HEK293 (cell line): Measurements from ENCODE around the gene DMKN.

Experiments
- CTCF ChIA-PET: fragments of 350-600 bp; formaldehyde crosslinking; extraction: SDS; loops from one replicate; lab custom pipeline; 2021; ENCODE audit warnings: antibody characterized with exemption; lab: Yijun Ruan, JAX
- POLR2A ChIA-PET: fragments of 300-600 bp; formaldehyde crosslinking; extraction: SDS; loops from one replicate; lab custom pipeline; 2020; ENCODE audit warnings: antibody characterized with exemption, inconsistent platforms; lab: Yijun Ruan, JAX
- H3K27ac ChIP-seq: fragments of 200-500 bp; sonication (Bioruptor generic); 2 replicates; pipeline ENCODE4 v1.5.1; 2014; ENCODE audit warnings: low read depth, low read length, control low read depth, inconsistent platforms; ENCODE audit errors: extremely low read depth
- H3K36me3 ChIP-seq, 2 experiments: fragments of 200-500 bp in 1 of 2; sonication (Bioruptor generic) in 1 of 2; 1 replicate in 1 of 2; 2 replicates in 1 of 2; pipeline ENCODE4 v1.5.1; 2014 to 2017; ENCODE audit warnings: inconsistent platforms in 2 of 2, low read length in 2 of 2; ENCODE audit not compliant: control insufficient read depth in 2 of 2, insufficient read depth in 1 of 2
- H3K4me1 ChIP-seq: fragments of 200-500 bp; sonication (Bioruptor generic); 2 replicates; pipeline ENCODE4 v1.5.1; 2014; ENCODE audit warnings: mild to moderate bottlenecking, low read length, inconsistent platforms; ENCODE audit not compliant: control insufficient read depth, insufficient read depth
- H3K4me3 ChIP-seq: 2 replicates; pipeline ENCODE4 v1.5.1; 2011; ENCODE audit warnings: low read depth, mild to moderate bottlenecking, control low read depth, low read length, moderate library complexity
- H3K9me3 ChIP-seq: fragments of 200-500 bp; sonication (Bioruptor generic); 2 replicates; pipeline ENCODE4 v1.5.1; 2014; ENCODE audit warnings: low read depth, low read length, inconsistent platforms; ENCODE audit not compliant: control insufficient read depth, insufficient read depth
- BCL11A ChIP-seq: fragments of 450-650 bp; formaldehyde crosslinking; IDR thresholded peaks from 2 replicates; pipeline ENCODE4 v1.5.1; 2016; ENCODE audit warnings: low read depth, missing biosample characterization, missing genetic modification characterization
- GLI4 ChIP-seq: fragments of 450-650 bp; formaldehyde crosslinking; IDR thresholded peaks from 2 replicates; pipeline ENCODE4 v1.5.1; 2016; ENCODE audit warnings: missing biosample characterization, missing genetic modification characterization
- HOXD13 ChIP-seq: sonication (generic); formaldehyde crosslinking; IDR thresholded peaks from 2 replicates; pipeline ENCODE4 v1.8.0; 2022; ENCODE audit warnings: missing genetic modification reagents, borderline replicate concordance
- MEIS1 ChIP-seq: sonication (generic); formaldehyde crosslinking; IDR thresholded peaks from 2 replicates; pipeline ENCODE4 v1.8.1; 2022; ENCODE audit warnings: missing genetic modification reagents, mild to moderate bottlenecking, borderline replicate concordance
- SETDB1 ChIP-seq: IDR thresholded peaks from one replicate; pipeline ENCODE4 v1.6.1; 2017; ENCODE audit warnings: mild to moderate bottlenecking, low read length, moderate library complexity, mixed read lengths; ENCODE audit not compliant: insufficient read length
- YY1 ChIP-seq: fragments of 450-650 bp; formaldehyde crosslinking; IDR thresholded peaks from 2 replicates; pipeline ENCODE4 v1.5.1; 2018; ENCODE audit warnings: missing biosample characterization, missing genetic modification characterization
- ZEB2 ChIP-seq: fragments of 450-650 bp; formaldehyde crosslinking; IDR thresholded peaks from 2 replicates; pipeline ENCODE4 v1.5.1; 2016; ENCODE audit warnings: missing biosample characterization, missing genetic modification characterization
- ZNF175 ChIP-seq: fragments of 450-650 bp; formaldehyde crosslinking; IDR thresholded peaks from 2 replicates; pipeline ENCODE4 v1.5.1; 2016; ENCODE audit warnings: missing biosample characterization, missing genetic modification characterization
- ZNF211 ChIP-seq: fragments of 450-650 bp; formaldehyde crosslinking; IDR thresholded peaks from 2 replicates; pipeline ENCODE4 v1.5.1; 2016; ENCODE audit warnings: low read depth, missing biosample characterization, missing genetic modification characterization
- ZNF23 ChIP-seq: fragments of 450-650 bp; formaldehyde crosslinking; IDR thresholded peaks from 2 replicates; pipeline ENCODE4 v1.5.1; 2016; ENCODE audit warnings: missing biosample characterization, missing genetic modification characterization, borderline replicate concordance
- ZNF302 ChIP-seq: fragments of 450-650 bp; formaldehyde crosslinking; IDR thresholded peaks from 2 replicates; pipeline ENCODE4 v1.5.1; 2016; ENCODE audit warnings: missing biosample characterization, missing genetic modification characterization, low read depth
- ZNF404 ChIP-seq: fragments of 450-650 bp; formaldehyde crosslinking; IDR thresholded peaks from 2 replicates; pipeline ENCODE4 v1.5.1; 2017; ENCODE audit warnings: missing biosample characterization, missing genetic modification characterization
- ZNF416 ChIP-seq: fragments of 450-650 bp; formaldehyde crosslinking; IDR thresholded peaks from 2 replicates; pipeline ENCODE4 v1.5.1; 2016; ENCODE audit warnings: missing biosample characterization, missing genetic modification characterization
- ZNF423 ChIP-seq: fragments of 450-650 bp; formaldehyde crosslinking; IDR thresholded peaks from 2 replicates; pipeline ENCODE4 v1.5.1; 2016; ENCODE audit warnings: missing biosample characterization, missing genetic modification characterization
- ZNF501 ChIP-seq: fragments of 450-650 bp; formaldehyde crosslinking; IDR thresholded peaks from 2 replicates; pipeline ENCODE4 v1.5.1; 2016; ENCODE audit warnings: missing biosample characterization, missing genetic modification characterization
- ZNF510 ChIP-seq: fragments of 450-650 bp; formaldehyde crosslinking; IDR thresholded peaks from 2 replicates; pipeline ENCODE4 v1.5.1; 2018; ENCODE audit warnings: mild to moderate bottlenecking, missing genetic modification characterization, missing biosample characterization; ENCODE audit not compliant: insufficient replicate concordance
- ZNF571 ChIP-seq: fragments of 450-650 bp; formaldehyde crosslinking; IDR thresholded peaks from 2 replicates; pipeline ENCODE4 v1.5.0; 2017; ENCODE audit warnings: missing biosample characterization, missing genetic modification characterization
- ZNF629 ChIP-seq: fragments of 450-650 bp; formaldehyde crosslinking; IDR thresholded peaks from 2 replicates; pipeline ENCODE4 v1.5.1; 2017; ENCODE audit warnings: missing biosample characterization, missing genetic modification characterization
- ZNF707 ChIP-seq: fragments of 450-650 bp; formaldehyde crosslinking; IDR thresholded peaks from 2 replicates; pipeline ENCODE4 v1.5.1; 2016; ENCODE audit warnings: missing biosample characterization, missing genetic modification characterization
- ZNF768 ChIP-seq: fragments of 450-650 bp; formaldehyde crosslinking; IDR thresholded peaks from 2 replicates; pipeline ENCODE4 v1.5.1; 2018; ENCODE audit warnings: missing biosample characterization, mild to moderate bottlenecking, missing genetic modification characterization
- ZNF777 ChIP-seq: fragments of 450-650 bp; formaldehyde crosslinking; IDR thresholded peaks from 2 replicates; pipeline ENCODE4 v1.5.1; 2017; ENCODE audit warnings: missing biosample characterization, missing genetic modification characterization, borderline replicate concordance
- ZNF837 ChIP-seq: fragments of 450-650 bp; formaldehyde crosslinking; IDR thresholded peaks from 2 replicates; pipeline ENCODE4 v1.5.1; 2016; ENCODE audit warnings: missing biosample characterization, missing genetic modification characterization
- TF ChIP-seq, protein P1 (sequence below): fragments of 450-650 bp; formaldehyde crosslinking; IDR thresholded peaks from 2 replicates; pipeline ENCODE4; 2016; ENCODE audit warnings: missing biosample characterization, missing genetic modification characterization
- TF ChIP-seq, protein P2 (sequence below): fragments of 450-650 bp; formaldehyde crosslinking; IDR thresholded peaks from 2 replicates; pipeline ENCODE4 v1.5.1; 2016; ENCODE audit warnings: missing biosample characterization, missing genetic modification characterization
- TF ChIP-seq, protein P3 (sequence below): fragments of 450-650 bp; formaldehyde crosslinking; conservative IDR thresholded peaks from 2 replicates; pipeline ENCODE4 v1.5.1; 2016; ENCODE audit warnings: low read depth, missing biosample characterization, missing genetic modification characterization
- TF ChIP-seq, protein P4 (sequence below): fragments of 450-650 bp; formaldehyde crosslinking; IDR thresholded peaks from 2 replicates; pipeline ENCODE4 v1.5.1; 2016; ENCODE audit warnings: missing biosample characterization, missing genetic modification characterization
- TF ChIP-seq, protein P5 (sequence below): sonication (generic); formaldehyde crosslinking; IDR thresholded peaks from 2 replicates; pipeline ENCODE4 v1.8.1; 2022; ENCODE audit warnings: mild to moderate bottlenecking, moderate library complexity, missing genetic modification reagents
- TF ChIP-seq, protein P6 (sequence below): fragments of 450-650 bp; formaldehyde crosslinking; IDR thresholded peaks from 2 replicates; pipeline ENCODE4 v1.5.1; 2016; ENCODE audit warnings: missing biosample characterization, missing genetic modification characterization
- TF ChIP-seq, protein P7 (sequence below): fragments of 450-650 bp; formaldehyde crosslinking; IDR thresholded peaks from 2 replicates; pipeline ENCODE4 v1.5.1; 2017; ENCODE audit warnings: missing biosample characterization, missing genetic modification characterization

Gene DMKN

DNA sequence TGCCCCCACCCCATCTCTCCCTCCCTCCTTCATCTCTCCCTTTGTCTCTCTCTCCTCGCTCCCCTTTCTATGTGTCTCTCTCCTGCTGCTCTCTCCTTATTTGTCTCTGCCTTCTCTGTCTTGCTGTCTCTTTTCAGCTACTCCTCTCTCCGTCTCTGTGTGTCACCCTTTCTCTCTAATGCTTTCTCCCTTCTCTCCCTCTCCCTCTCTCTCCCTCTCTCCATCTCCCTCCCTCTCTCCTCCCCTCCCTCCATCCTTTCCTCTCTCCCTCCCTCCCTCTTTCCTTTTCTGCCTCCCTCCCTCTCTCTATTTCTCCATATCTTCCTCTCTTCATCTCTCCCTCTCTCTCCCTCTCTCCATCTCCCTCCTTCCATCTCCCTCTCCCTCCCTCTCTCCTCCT lies 49.3 kb upstream of the DMKN start:
- ChIA-PET CTCF (interaction anchor here (0.6 to 1.3 kb wide), 6 partner anchors 13 to 210 kb away, joined by 3 to 9 read pairs (median 4); no protein-coding TSS in a partner anchor), POLR2A (interaction anchor here (0.6 to 0.7 kb wide), 2 partner anchors 14 to 95 kb away, joined by 3 read pairs; no protein-coding TSS in a partner anchor)
- no peak overlapping the region for H3K27ac ChIP-seq
- TF ChIP-seq ZNF416 = no peak
- TF ChIP-seq, protein P1, sequence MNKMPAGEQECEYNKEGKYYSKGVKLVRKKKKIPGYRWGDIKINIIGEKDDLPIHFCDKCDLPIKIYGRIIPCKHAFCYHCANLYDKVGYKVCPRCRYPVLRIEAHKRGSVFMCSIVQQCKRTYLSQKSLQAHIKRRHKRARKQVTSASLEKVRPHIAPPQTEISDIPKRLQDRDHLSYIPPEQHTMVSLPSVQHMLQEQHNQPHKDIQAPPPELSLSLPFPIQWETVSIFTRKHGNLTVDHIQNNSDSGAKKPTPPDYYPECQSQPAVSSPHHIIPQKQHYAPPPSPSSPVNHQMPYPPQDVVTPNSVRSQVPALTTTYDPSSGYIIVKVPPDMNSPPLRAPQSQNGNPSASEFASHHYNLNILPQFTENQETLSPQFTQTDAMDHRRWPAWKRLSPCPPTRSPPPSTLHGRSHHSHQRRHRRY (tag by site-specific recombination) = no peak
- TF ChIP-seq ZNF777 (tag by site-specific recombination) = no peak
- TF ChIP-seq, protein P2, sequence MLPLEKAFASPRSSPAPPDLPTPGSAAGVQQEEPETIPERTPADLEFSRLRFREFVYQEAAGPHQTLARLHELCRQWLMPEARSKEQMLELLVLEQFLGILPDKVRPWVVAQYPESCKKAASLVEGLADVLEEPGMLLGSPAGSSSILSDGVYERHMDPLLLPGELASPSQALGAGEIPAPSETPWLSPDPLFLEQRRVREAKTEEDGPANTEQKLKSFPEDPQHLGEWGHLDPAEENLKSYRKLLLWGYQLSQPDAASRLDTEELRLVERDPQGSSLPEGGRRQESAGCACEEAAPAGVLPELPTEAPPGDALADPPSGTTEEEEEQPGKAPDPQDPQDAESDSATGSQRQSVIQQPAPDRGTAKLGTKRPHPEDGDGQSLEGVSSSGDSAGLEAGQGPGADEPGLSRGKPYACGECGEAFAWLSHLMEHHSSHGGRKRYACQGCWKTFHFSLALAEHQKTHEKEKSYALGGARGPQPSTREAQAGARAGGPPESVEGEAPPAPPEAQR (tag by site-specific recombination) = no peak
- TF ChIP-seq ZEB2 (tag by site-specific recombination) = no peak
- no peak for TF ChIP-seq HOXD13 (CRISPR knock-in tag)
- TF ChIP-seq, protein P3, sequence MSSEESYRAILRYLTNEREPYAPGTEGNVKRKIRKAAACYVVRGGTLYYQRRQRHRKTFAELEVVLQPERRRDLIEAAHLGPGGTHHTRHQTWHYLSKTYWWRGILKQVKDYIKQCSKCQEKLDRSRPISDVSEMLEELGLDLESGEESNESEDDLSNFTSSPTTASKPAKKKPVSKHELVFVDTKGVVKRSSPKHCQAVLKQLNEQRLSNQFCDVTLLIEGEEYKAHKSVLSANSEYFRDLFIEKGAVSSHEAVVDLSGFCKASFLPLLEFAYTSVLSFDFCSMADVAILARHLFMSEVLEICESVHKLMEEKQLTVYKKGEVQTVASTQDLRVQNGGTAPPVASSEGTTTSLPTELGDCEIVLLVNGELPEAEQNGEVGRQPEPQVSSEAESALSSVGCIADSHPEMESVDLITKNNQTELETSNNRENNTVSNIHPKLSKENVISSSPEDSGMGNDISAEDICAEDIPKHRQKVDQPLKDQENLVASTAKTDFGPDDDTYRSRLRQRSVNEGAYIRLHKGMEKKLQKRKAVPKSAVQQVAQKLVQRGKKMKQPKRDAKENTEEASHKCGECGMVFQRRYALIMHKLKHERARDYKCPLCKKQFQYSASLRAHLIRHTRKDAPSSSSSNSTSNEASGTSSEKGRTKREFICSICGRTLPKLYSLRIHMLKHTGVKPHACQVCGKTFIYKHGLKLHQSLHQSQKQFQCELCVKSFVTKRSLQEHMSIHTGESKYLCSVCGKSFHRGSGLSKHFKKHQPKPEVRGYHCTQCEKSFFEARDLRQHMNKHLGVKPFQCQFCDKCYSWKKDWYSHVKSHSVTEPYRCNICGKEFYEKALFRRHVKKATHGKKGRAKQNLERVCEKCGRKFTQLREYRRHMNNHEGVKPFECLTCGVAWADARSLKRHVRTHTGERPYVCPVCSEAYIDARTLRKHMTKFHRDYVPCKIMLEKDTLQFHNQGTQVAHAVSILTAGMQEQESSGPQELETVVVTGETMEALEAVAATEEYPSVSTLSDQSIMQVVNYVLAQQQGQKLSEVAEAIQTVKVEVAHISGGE (tag by site-specific recombination) = no peak
- TF ChIP-seq ZNF211 (tag by site-specific recombination) = no peak
- no peak for TF ChIP-seq GLI4 (tag by site-specific recombination)
- TF ChIP-seq ZNF707 (tag by site-specific recombination) = no peak
- no peak for TF ChIP-seq ZNF23 (tag by site-specific recombination)
- TF ChIP-seq ZNF768 (tag by site-specific recombination) = no peak
- TF ChIP-seq ZNF175 = no peak
- no peak for TF ChIP-seq ZNF501 (tag by site-specific recombination)
- TF ChIP-seq, protein P4, sequence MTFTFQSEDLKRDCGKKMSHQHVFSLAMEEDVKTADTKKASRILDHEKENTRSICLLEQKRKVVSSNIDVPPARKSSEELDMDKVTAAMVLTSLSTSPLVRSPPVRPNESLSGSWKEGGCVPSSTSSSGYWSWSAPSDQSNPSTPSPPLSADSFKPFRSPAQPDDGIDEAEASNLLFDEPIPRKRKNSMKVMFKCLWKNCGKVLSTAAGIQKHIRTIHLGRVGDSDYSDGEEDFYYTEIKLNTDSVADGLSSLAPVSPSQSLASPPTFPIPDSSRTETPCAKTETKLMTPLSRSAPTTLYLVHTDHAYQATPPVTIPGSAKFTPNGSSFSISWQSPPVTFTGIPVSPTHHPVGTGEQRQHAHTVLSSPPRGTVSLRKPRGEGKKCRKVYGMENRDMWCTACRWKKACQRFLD = no peak
- no peak for TF ChIP-seq ZNF423 (tag by site-specific recombination)
- no peak for TF ChIP-seq ZNF837 (tag by site-specific recombination)
- TF ChIP-seq ZNF510 (tag by site-specific recombination) = no peak
- no peak for TF ChIP-seq ZNF302
- TF ChIP-seq, protein P5, sequence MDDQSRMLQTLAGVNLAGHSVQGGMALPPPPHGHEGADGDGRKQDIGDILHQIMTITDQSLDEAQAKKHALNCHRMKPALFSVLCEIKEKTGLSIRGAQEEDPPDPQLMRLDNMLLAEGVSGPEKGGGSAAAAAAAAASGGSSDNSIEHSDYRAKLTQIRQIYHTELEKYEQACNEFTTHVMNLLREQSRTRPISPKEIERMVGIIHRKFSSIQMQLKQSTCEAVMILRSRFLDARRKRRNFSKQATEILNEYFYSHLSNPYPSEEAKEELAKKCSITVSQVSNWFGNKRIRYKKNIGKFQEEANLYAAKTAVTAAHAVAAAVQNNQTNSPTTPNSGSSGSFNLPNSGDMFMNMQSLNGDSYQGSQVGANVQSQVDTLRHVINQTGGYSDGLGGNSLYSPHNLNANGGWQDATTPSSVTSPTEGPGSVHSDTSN (CRISPR knock-in tag) = no peak
- no peak for TF ChIP-seq ZNF404 (tag by site-specific recombination)
- TF ChIP-seq MEIS1 (CRISPR knock-in tag) = no peak
- TF ChIP-seq BCL11A = no peak
- no peak for TF ChIP-seq YY1 (tag by site-specific recombination)
- TF ChIP-seq, protein P6, sequence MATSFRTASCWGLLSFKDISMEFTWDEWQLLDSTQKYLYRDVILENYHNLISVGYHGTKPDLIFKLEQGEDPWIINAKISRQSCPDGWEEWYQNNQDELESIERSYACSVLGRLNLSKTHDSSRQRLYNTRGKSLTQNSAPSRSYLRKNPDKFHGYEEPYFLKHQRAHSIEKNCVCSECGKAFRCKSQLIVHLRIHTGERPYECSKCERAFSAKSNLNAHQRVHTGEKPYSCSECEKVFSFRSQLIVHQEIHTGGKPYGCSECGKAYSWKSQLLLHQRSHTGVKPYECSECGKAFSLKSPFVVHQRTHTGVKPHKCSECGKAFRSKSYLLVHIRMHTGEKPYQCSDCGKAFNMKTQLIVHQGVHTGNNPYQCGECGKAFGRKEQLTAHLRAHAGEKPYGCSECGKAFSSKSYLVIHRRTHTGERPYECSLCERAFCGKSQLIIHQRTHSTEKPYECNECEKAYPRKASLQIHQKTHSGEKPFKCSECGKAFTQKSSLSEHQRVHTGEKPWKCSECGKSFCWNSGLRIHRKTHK (tag by site-specific recombination) = no peak
- TF ChIP-seq ZNF629 (tag by site-specific recombination) = no peak
- TF ChIP-seq ZNF571 (tag by site-specific recombination) = no peak
- TF ChIP-seq, protein P7, sequence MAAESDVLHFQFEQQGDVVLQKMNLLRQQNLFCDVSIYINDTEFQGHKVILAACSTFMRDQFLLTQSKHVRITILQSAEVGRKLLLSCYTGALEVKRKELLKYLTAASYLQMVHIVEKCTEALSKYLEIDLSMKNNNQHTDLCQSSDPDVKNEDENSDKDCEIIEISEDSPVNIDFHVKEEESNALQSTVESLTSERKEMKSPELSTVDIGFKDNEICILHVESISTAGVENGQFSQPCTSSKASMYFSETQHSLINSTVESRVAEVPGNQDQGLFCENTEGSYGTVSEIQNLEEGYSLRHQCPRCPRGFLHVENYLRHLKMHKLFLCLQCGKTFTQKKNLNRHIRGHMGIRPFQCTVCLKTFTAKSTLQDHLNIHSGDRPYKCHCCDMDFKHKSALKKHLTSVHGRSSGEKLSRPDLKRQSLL (tag by site-specific recombination) = no peak
- no peak for TF ChIP-seq SETDB1

More for the DNA sequence above, 49.3 kb upstream of the DMKN start:
- Histone ChIP-seq H3K9me3 (no peaks in the 10 kb centered on the region; the same call in 1 of the 2 replicates), H3K4me1 (peaks cover 10% of the 10 kb centered on the region), H3K4me3 (no peak overlapping the region), H3K36me3 (no peaks in the 10 kb centered on the region)
